HL-60 (cell line): ENCODE data around the gene GLIS1.

Experiments
- DNase-seq, 2 experiments: peaks; one replicate each; pipeline ENCODE4 v3.0.0-alpha.2; 2010 to 2020; ENCODE audit warnings: low read depth in 1 of 2, low spot score in 1 of 2
- H3K27ac ChIP-seq: fragments of 250-450 bp; sonication (Bioruptor Pico); replicated peaks from 2 replicates; pipeline ENCODE4 v1.5.1; 2020; ENCODE audit warnings: mild to moderate bottlenecking, moderate library complexity
- H3K27me3 ChIP-seq: fragments of 250-450 bp; sonication (Bioruptor Pico); 2 replicates; pipeline ENCODE4 v1.5.1; 2021; ENCODE audit warnings: mild to moderate bottlenecking, moderate library complexity; ENCODE audit not compliant: insufficient read depth, poor library complexity, severe bottlenecking
- H3K4me3 ChIP-seq: replicated peaks from 2 replicates; pipeline ENCODE4 v1.5.1; 2011; ENCODE audit warnings: mild to moderate bottlenecking, control low read depth, low read length; ENCODE audit not compliant: insufficient read depth
- CTCF ChIP-seq: IDR thresholded peaks from one replicate; pipeline ENCODE4 v1.5.1; 2011; ENCODE audit warnings: low read length, control low read depth, inconsistent platforms; ENCODE audit not compliant: insufficient read depth
- GABPA ChIP-seq: IDR thresholded peaks from 2 replicates; pipeline ENCODE4 v1.6.1; 2012; ENCODE audit warnings: low read depth
- POLR2AphosphoS5 ChIP-seq: IDR thresholded peaks from 2 replicates; pipeline ENCODE4 v1.6.1; 2012; ENCODE audit warnings: low read depth
- REST ChIP-seq: IDR thresholded peaks from 2 replicates; pipeline ENCODE4 v1.6.1; 2012; ENCODE audit warnings: low read depth; ENCODE audit not compliant: insufficient replicate concordance
- SPI1 ChIP-seq: IDR thresholded peaks from 2 replicates; pipeline ENCODE4 v1.6.1; 2012; ENCODE audit warnings: low read depth, mild to moderate bottlenecking, borderline replicate concordance

Gene GLIS1

GRCh38 chr1:53547231-53547790 lies 191.7 kb downstream of the GLIS1 start:
- H3K27ac ChIP-seq: no peak overlapping the region
- TF ChIP-seq CTCF (no peak), REST (no peak), GABPA (no peak), SPI1 (no peak), POLR2AphosphoS5 (no peak)
- no peak for DNase-seq
- no peak overlapping the region for H3K4me3 ChIP-seq
- no peaks in the 10 kb centered on the region for H3K27me3 ChIP-seq

- Histone ChIP-seq H3K4me3 (no peak overlapping the region), H3K27ac (no peak overlapping the region), H3K27me3 (no peaks in the 10 kb centered on the region)
- TF ChIP-seq SPI1 (no peak), CTCF (no peak), REST (no peak), GABPA (no peak)
- no peak for DNase-seq
These were observed 192.4 kb downstream of the GLIS1 start for GRCh38 chr1:53546409-53547155.

GRCh38 chr1:53545663-53546408 lies 193.1 kb downstream of the GLIS1 start:
- Histone ChIP-seq H3K4me3 (no peak overlapping the region), H3K27ac (no peak overlapping the region), H3K27me3 (no peaks in the 10 kb centered on the region)
- TF ChIP-seq POLR2AphosphoS5 (no peak), REST (no peak), CTCF (no peak), SPI1 (no peak), GABPA (no peak)
- DNase-seq: no peak
